SK-N-SH treated with all-trans-retinoic acid at 6 μM for 48 hours (cell line): ENCODE results near the gene PNPLA7.

Source experiments
- ARNTL ChIP-seq: fragments of 450-650 bp; formaldehyde crosslinking; IDR thresholded peaks from 2 replicates; pipeline ENCODE4 v1.5.0; 2020; ENCODE audit warnings: low read depth, mild to moderate bottlenecking, moderate library complexity, borderline replicate concordance
- ESRRG ChIP-seq: fragments of 250-450 bp; sonication (Bioruptor Pico); IDR thresholded peaks from 2 replicates; pipeline ENCODE4 v1.6.1; 2021; ENCODE audit warnings: mild to moderate bottlenecking
- PATZ1 ChIP-seq: fragments of 250-450 bp; sonication (Bioruptor Pico); IDR thresholded peaks from 2 replicates; pipeline ENCODE4 v1.8.0; 2020; ENCODE audit warnings: mild to moderate bottlenecking, moderate library complexity, borderline replicate concordance
- POU6F1 ChIP-seq: fragments of 250-450 bp; sonication (Bioruptor Pico); IDR thresholded peaks from 2 replicates; pipeline ENCODE4 v1.8.0; 2021; ENCODE audit warnings: low read depth, mild to moderate bottlenecking, moderate library complexity, borderline replicate concordance
- PPARA ChIP-seq: fragments of 250-450 bp; sonication (Bioruptor Pico); IDR thresholded peaks from 2 replicates; pipeline ENCODE4 v1.5.0; 2020; ENCODE audit warnings: mild to moderate bottlenecking, borderline replicate concordance
- RARB ChIP-seq: fragments of 250-450 bp; sonication (Bioruptor Pico); IDR thresholded peaks from 2 replicates; pipeline ENCODE4 v1.8.0; 2021; ENCODE audit warnings: mild to moderate bottlenecking, moderate library complexity
- SNAI2 ChIP-seq: fragments of 250-450 bp; sonication (Bioruptor Pico); IDR thresholded peaks from 2 replicates; pipeline ENCODE4 v1.5.0; 2020; ENCODE audit warnings: mild to moderate bottlenecking, moderate library complexity
- TOX ChIP-seq: fragments of 250-450 bp; sonication (Bioruptor Pico); IDR thresholded peaks from 2 replicates; pipeline ENCODE4 v1.8.0; 2021; ENCODE audit warnings: mild to moderate bottlenecking, moderate library complexity, borderline replicate concordance
- ZFP30 ChIP-seq: fragments of 450-650 bp; formaldehyde crosslinking; IDR thresholded peaks from 2 replicates; pipeline ENCODE4 v1.5.0; 2022; ENCODE audit warnings: mild to moderate bottlenecking, moderate library complexity
- ZNF70 ChIP-seq: fragments of 450-650 bp; formaldehyde crosslinking; IDR thresholded peaks from 2 replicates; pipeline ENCODE4 v1.5.0; 2020; ENCODE audit warnings: mild to moderate bottlenecking, moderate library complexity
- TF ChIP-seq, protein P1 (sequence below): fragments of 250-450 bp; sonication (Bioruptor Pico); IDR thresholded peaks from 2 replicates; pipeline ENCODE4 v1.5.1; 2020; ENCODE audit warnings: low read depth, mild to moderate bottlenecking, moderate library complexity

DNA sequence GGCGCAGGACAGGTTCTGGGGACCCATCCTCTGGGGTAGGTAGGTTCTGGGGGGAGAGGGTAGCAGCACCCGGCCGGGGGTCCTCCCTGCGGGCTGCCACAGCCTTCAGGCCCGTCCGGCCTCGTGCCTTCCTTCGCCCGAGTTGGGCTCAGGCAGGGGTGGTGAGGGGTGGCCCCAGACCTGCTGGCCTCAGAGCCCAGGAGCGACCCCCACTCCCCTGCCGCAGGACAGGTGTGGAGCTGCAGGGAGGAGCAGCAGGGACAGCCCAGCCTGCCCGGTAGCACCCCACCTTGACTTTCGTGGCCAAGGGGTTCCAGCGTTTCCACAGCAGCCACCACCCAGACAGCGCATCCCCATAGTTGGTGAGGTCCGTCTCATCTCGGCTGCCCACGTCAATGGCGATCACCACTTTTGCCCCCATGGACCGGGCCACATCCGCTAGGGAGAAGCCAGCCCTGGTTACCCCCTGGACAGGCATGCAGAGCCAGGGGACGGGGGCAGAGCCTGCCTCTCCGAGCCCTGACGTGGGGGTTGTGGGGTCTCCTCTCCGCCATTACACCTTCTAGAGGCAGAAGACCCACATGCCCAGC is 87.7 kb downstream of the PNPLA7 start:
- TF ChIP-seq TOX (CRISPR knock-in tag), result no peak
- no peak for TF ChIP-seq PATZ1 (CRISPR knock-in tag)
- no peak for TF ChIP-seq SNAI2 (CRISPR knock-in tag)
- TF ChIP-seq RARB (CRISPR knock-in tag), result no peak
- no peak for TF ChIP-seq PPARA (CRISPR knock-in tag)
- TF ChIP-seq POU6F1 (CRISPR knock-in tag), result no peak
- TF ChIP-seq, protein P1, sequence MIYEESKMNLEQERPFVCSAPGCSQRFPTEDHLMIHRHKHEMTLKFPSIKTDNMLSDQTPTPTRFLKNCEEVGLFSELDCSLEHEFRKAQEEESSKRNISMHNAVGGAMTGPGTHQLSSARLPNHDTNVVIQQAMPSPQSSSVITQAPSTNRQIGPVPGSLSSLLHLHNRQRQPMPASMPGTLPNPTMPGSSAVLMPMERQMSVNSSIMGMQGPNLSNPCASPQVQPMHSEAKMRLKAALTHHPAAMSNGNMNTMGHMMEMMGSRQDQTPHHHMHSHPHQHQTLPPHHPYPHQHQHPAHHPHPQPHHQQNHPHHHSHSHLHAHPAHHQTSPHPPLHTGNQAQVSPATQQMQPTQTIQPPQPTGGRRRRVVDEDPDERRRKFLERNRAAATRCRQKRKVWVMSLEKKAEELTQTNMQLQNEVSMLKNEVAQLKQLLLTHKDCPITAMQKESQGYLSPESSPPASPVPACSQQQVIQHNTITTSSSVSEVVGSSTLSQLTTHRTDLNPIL (CRISPR knock-in tag), result no peak
- TF ChIP-seq ZNF70 (CRISPR knock-in tag), result no peak
- no peak for TF ChIP-seq ZFP30 (CRISPR knock-in tag)
- no peak for TF ChIP-seq ARNTL
- no peak for TF ChIP-seq ESRRG (CRISPR knock-in tag)
